GM12891 (cell line): ENCODE results near the gene MAN1A1.

ENCODE experiments used
- PAX5 ChIP-seq: IDR thresholded peaks from 2 replicates; pipeline ENCODE4 v1.6.1; 2011; ENCODE audit warnings: low read length, moderate library complexity, mild to moderate bottlenecking; ENCODE audit not compliant: insufficient read depth, severe bottlenecking
- POLR2A ChIP-seq: IDR thresholded peaks from 2 replicates; pipeline ENCODE4 v1.6.1; 2011; ENCODE audit warnings: low read depth, low read length, control low read depth
- POLR2AphosphoS5 ChIP-seq: IDR thresholded peaks from 2 replicates; pipeline ENCODE4 v1.6.1; 2011; ENCODE audit warnings: low read depth, low read length, control low read depth
- POU2F2 ChIP-seq: IDR thresholded peaks from 2 replicates; pipeline ENCODE4 v1.6.1; 2011; ENCODE audit warnings: low read depth, mild to moderate bottlenecking, control low read depth, low read length, moderate library complexity
- SPI1 ChIP-seq: IDR thresholded peaks from 2 replicates; pipeline ENCODE4 v1.6.1; 2011; ENCODE audit warnings: low read depth, low read length, control low read depth
- TAF1 ChIP-seq: IDR thresholded peaks from 2 replicates; pipeline ENCODE4 v1.6.1; 2011; ENCODE audit warnings: low read depth, low read length, control low read depth

DNA sequence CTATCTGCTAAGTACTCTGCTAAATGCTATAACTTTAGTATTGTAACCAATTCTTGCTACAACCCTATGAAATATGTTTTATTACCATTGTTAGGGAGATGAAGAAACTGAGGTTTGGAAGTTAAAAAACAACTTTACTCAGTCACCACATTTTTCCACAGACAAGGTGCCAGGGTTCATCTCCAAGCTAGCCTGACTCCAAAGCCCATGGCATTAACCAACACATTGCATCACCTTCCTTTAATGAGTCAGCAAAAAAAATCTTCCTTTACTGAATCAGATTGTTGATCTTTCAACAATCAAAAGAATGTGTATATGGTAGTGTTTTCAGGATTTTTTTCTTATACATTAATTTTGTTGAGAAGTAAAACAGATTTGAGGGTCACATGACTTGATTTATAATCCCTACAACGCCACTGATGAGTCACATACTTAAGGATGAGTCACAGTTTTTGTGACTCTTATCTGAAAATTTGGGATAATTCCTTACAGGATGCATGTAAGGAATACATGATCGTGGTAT, 41.5 kb downstream of the MAN1A1 start:
- no peak for TF ChIP-seq SPI1
- no peak for TF ChIP-seq POLR2AphosphoS5
- no peak for TF ChIP-seq POLR2A
- TF ChIP-seq TAF1: no peak
- no peak for TF ChIP-seq PAX5
- no peak for TF ChIP-seq POU2F2
